H1 (cell line): ENCODE measurements around the gene NHSL2. TPM values are rescaled to one million over a fixed set of nuclear protein-coding genes. Genes with fewer than 3 reads are reported as not detected.
A peak's percentile ranks its signal among the peaks of the same experiment; 100 is the strongest.

Experiments
- CTCF ChIA-PET: fragments of 300-600 bp; sonication (Branson Sonifier 250); formaldehyde crosslinking; loops from one replicate; lab custom pipeline; 2021; ENCODE audit not compliant: partially characterized antibody; lab: Charles Lee
- POLR2A ChIA-PET: fragments of 300-600 bp; sonication (Branson Sonifier 250); formaldehyde crosslinking; loops from one replicate; lab custom pipeline; 2021; ENCODE audit warnings: inconsistent platforms; ENCODE audit not compliant: partially characterized antibody; lab: Charles Lee
- DNase-seq, 2 experiments: peaks; one replicate each; pipeline versions ENCODE4 v3.0.0 to v3.0.0-alpha.2; 2010 to 2022; ENCODE audit warnings: low spot score in 2 of 2, low read depth in 1 of 2, mixed read lengths in 1 of 2
- FAIRE-seq: peaks from 2 replicates; lab custom pipeline; 2011; peaks lifted over from hg19 to GRCh38; lab: Jason Lieb, UNC
- H2AFZ ChIP-seq: 2 replicates; pipeline ENCODE4 v1.8.1; 2012; ENCODE audit warnings: low read length, inconsistent platforms
- H2AK5ac ChIP-seq: 2 replicates; pipeline ENCODE4 v1.6.1; 2013; ENCODE audit warnings: low read depth, low read length
- H2BK120ac ChIP-seq: replicated peaks from 2 replicates; pipeline ENCODE3; 2013; ENCODE audit warnings: low read depth, low read length, inconsistent platforms
- H2BK12ac ChIP-seq: 2 replicates; pipeline ENCODE4 v1.6.1; 2013; ENCODE audit warnings: low read depth, low read length
- H2BK15ac ChIP-seq: 2 replicates; pipeline ENCODE4 v1.6.1; 2013; ENCODE audit warnings: low read length
- H2BK20ac ChIP-seq: 2 replicates; pipeline ENCODE4 v1.6.1; 2013; ENCODE audit warnings: low read length
- H2BK5ac ChIP-seq: 2 replicates; pipeline ENCODE4 v1.6.1; 2013; ENCODE audit warnings: low read depth, low read length
- H3K14ac ChIP-seq: 2 replicates; pipeline ENCODE4 v1.6.1; 2013; ENCODE audit warnings: inconsistent platforms; ENCODE audit not compliant: insufficient read length
- H3K18ac ChIP-seq: 2 replicates; pipeline ENCODE4 v1.6.1; 2013; ENCODE audit warnings: low read length; ENCODE audit errors: extremely low read depth
- H3K23ac ChIP-seq: 2 replicates; pipeline ENCODE4 v1.6.1; 2013; ENCODE audit warnings: inconsistent platforms; ENCODE audit not compliant: insufficient read length
- H3K23me2 ChIP-seq: 2 replicates; pipeline ENCODE4 v1.6.1; 2013; ENCODE audit warnings: low read depth, low read length
- H3K27ac ChIP-seq: 2 replicates; pipeline ENCODE4 v1.6.1; 2011; ENCODE audit warnings: low read depth, low read length, inconsistent platforms
- H3K27me3 ChIP-seq, 4 experiments: replicated peaks in 1 of 4; 1 replicate in 1 of 4; 2 replicates in 3 of 4; pipeline versions ENCODE4 v1.6.1 to v1.8.1; 2011 to 2013; ENCODE audit warnings: low read length in 3 of 4, mild to moderate bottlenecking in 3 of 4, inconsistent platforms in 2 of 4, mixed read lengths in 2 of 4, moderate library complexity in 1 of 4; ENCODE audit not compliant: control insufficient read depth in 3 of 4, insufficient read depth in 3 of 4; ENCODE audit errors: extremely low read depth in 1 of 4
- H3K36me3 ChIP-seq, 4 experiments: 2 replicates each; pipeline versions ENCODE4 v1.6.1 to v1.8.1; 2011 to 2013; ENCODE audit warnings: mild to moderate bottlenecking in 4 of 4, low read length in 3 of 4, moderate library complexity in 2 of 4, control low read depth in 1 of 4, inconsistent platforms in 1 of 4; ENCODE audit not compliant: insufficient read depth in 4 of 4, control insufficient read depth in 2 of 4
- H3K4ac ChIP-seq: replicated peaks from 2 replicates; pipeline ENCODE3; 2013; ENCODE audit warnings: low read length, low read depth, mixed read lengths, inconsistent platforms; ENCODE audit not compliant: insufficient read length
- H3K4me1 ChIP-seq, 4 experiments: replicated peaks in 1 of 4; 1 replicate in 1 of 4; 2 replicates in 3 of 4; pipeline versions ENCODE4 v1.6.1 to v1.8.1; 2011 to 2013; ENCODE audit warnings: low read length in 3 of 4, inconsistent platforms in 2 of 4, mixed read lengths in 1 of 4; ENCODE audit not compliant: insufficient read depth in 4 of 4, control insufficient read depth in 3 of 4
- H3K4me2 ChIP-seq, 2 experiments: 2 replicates each; pipeline versions ENCODE4 v1.6.1 to v1.8.1; 2011 to 2013; ENCODE audit warnings: low read depth in 2 of 2, low read length in 2 of 2, control low read depth in 1 of 2, inconsistent platforms in 1 of 2, mild to moderate bottlenecking in 1 of 2; ENCODE audit not compliant: insufficient read depth in 1 of 2
- H3K4me3 ChIP-seq, 4 experiments: fragments of 200-600, 300-600 bp in 1 of 4; sonication (generic), shearing (Covaris generic), sonication (Bioruptor Twin) in 1 of 4; 2 replicates each; pipeline versions ENCODE4 v1.5.1 to v1.8.1; 2011 to 2016; ENCODE audit warnings: low read length in 4 of 4, low read depth in 3 of 4, control low read depth in 2 of 4, inconsistent platforms in 2 of 4, mild to moderate bottlenecking in 2 of 4, mixed read lengths in 1 of 4, moderate library complexity in 1 of 4; ENCODE audit not compliant: insufficient read depth in 2 of 4; ENCODE audit errors: extremely low read depth in 1 of 4
- H3K56ac ChIP-seq: replicated peaks from 2 replicates; pipeline ENCODE3; 2013; ENCODE audit warnings: low read depth, mild to moderate bottlenecking, mixed read lengths, low read length, inconsistent platforms; ENCODE audit not compliant: insufficient read length
- H3K79me1 ChIP-seq: 2 replicates; pipeline ENCODE4 v1.6.1; 2013; ENCODE audit warnings: low read depth, low read length, control low read depth
- H3K79me2 ChIP-seq, 2 experiments: 2 replicates each; pipeline versions ENCODE4 v1.6.1 to v1.8.1; 2012 to 2013; ENCODE audit warnings: low read length in 2 of 2, mild to moderate bottlenecking in 2 of 2, inconsistent platforms in 1 of 2; ENCODE audit not compliant: insufficient read depth in 2 of 2, control insufficient read depth in 1 of 2
- H3K9ac ChIP-seq, 4 experiments: replicated peaks in 1 of 4; 1 replicate in 1 of 4; 2 replicates in 3 of 4; pipeline versions ENCODE4 v1.6.1 to v1.8.1; 2011 to 2013; ENCODE audit warnings: low read depth in 3 of 4, low read length in 3 of 4, control low read depth in 2 of 4, mild to moderate bottlenecking in 2 of 4, moderate library complexity in 2 of 4, inconsistent platforms in 1 of 4; ENCODE audit errors: extremely low read depth in 1 of 4
- H3K9me3 ChIP-seq, 2 experiments: 2 replicates each; pipeline versions ENCODE4 v1.6.1 to v1.8.1; 2012 to 2013; ENCODE audit warnings: mild to moderate bottlenecking in 2 of 2, moderate library complexity in 2 of 2, control low read depth in 1 of 2, inconsistent platforms in 1 of 2, low read depth in 1 of 2, low read length in 1 of 2, mixed read lengths in 1 of 2; ENCODE audit not compliant: insufficient read depth in 2 of 2
- H4K20me1 ChIP-seq, 2 experiments: replicated peaks in 1 of 2; 2 replicates each; pipeline versions ENCODE3 to v1.8.1; 2011 to 2013; ENCODE audit warnings: inconsistent platforms in 2 of 2, low read length in 2 of 2, mild to moderate bottlenecking in 1 of 2; ENCODE audit not compliant: insufficient read depth in 2 of 2, control insufficient read depth in 1 of 2
- H4K5ac ChIP-seq: 2 replicates; pipeline ENCODE4 v1.6.1; 2013; ENCODE audit warnings: low read length, low read depth, mixed read lengths, inconsistent platforms; ENCODE audit not compliant: insufficient read length
- H4K8ac ChIP-seq: 2 replicates; pipeline ENCODE4 v1.8.0; 2013; ENCODE audit warnings: mild to moderate bottlenecking, moderate library complexity, low read length, inconsistent platforms; ENCODE audit not compliant: insufficient read depth; ENCODE audit errors: extremely low read depth
- H4K91ac ChIP-seq: replicated peaks from 2 replicates; pipeline ENCODE3; 2013; ENCODE audit warnings: low read length, mixed read lengths, inconsistent platforms; ENCODE audit not compliant: insufficient read length
- BACH1 ChIP-seq: IDR thresholded peaks from 2 replicates; pipeline ENCODE4 v1.6.1; 2012; ENCODE audit warnings: low read length, improper control_type of control experiment
- HDAC2 ChIP-seq, 2 experiments: fragments of 300-600 bp in 1 of 2; sonication (generic) in 1 of 2; IDR thresholded peaks; 2 replicates each; pipeline ENCODE4 v1.6.1; 2011 to 2012; ENCODE audit warnings: low read depth in 2 of 2, low read length in 2 of 2, mild to moderate bottlenecking in 2 of 2, moderate library complexity in 2 of 2, borderline replicate concordance in 1 of 2, inconsistent platforms in 1 of 2
- KDM5A ChIP-seq: fragments of 200-600 bp; IDR thresholded peaks from 2 replicates; pipeline ENCODE4 v1.7.1; 2012; ENCODE audit warnings: mild to moderate bottlenecking, low read length, inconsistent platforms, mixed read lengths
- NRF1 ChIP-seq: IDR thresholded peaks from 2 replicates; pipeline ENCODE4 v1.6.1; 2011; ENCODE audit warnings: mild to moderate bottlenecking, low read depth, low read length, improper control_type of control experiment
- RNF2 ChIP-seq: fragments of 200-900, 300-1000 bp; sonication (generic); IDR thresholded peaks from 2 replicates; pipeline ENCODE4 v1.7.1; 2016; ENCODE audit warnings: borderline replicate concordance, low read depth, mild to moderate bottlenecking, antibody characterized with exemption, low read length; ENCODE audit not compliant: poor library complexity, severe bottlenecking; ENCODE audit errors: missing control alignments
- WGBS, 2 experiments: shearing (Covaris generic) in 1 of 2; methylation state at CpG; one replicate each; pipeline versions ENCODE4 v1.1.6 to v1.1.7; 2013 to 2015; ENCODE audit warnings: low lambda C conversion rate in 2 of 2, mixed read lengths in 2 of 2, inconsistent platforms in 1 of 2, low coverage in 1 of 2, missing lambda C conversion rate in 1 of 2; ENCODE audit not compliant: insufficient replicate concordance in 2 of 2, insufficient coverage in 1 of 2, insufficient read length in 1 of 2; ENCODE audit errors: extremely low coverage in 1 of 2, missing lambda C conversion rate in 1 of 2; 5-methylcytosine and 5-hydroxymethylcytosine counted together
- polyA plus RNA-seq, 7 experiments: library from polyadenylated mRNA; depleted of rRNA in 3 of 7; stranded (reverse) in 5 of 7; unstranded in 2 of 7; fragments of >200 nt in 5 of 7; fragments of 200-250 nt in 2 of 7; gene quantifications; 1 replicate in 5 of 7; 2 replicates in 1 of 7; 4 replicates in 1 of 7; pipeline versions ENCODE4 v1.2.1 to v1.2.3, GENCODE V29; 2011 to 2013; ENCODE audit warnings: missing spikeins in 2 of 7, mixed read lengths in 2 of 7
- total RNA-seq: library from RNA; stranded (reverse); fragmentation: NEBNext Ultra II Directional; extraction: Animal tissue kit (Norgen Biotek cat#: 25700); gene quantifications from 2 replicates; pipeline ENCODE4 v1.2.1, GENCODE V29; 2021

NHSL2 gene
- total and polyA plus RNA-seq, 2 of the 8 experiments (the other 6 are each of a cell fraction or from before 2014, with no cell fraction given), result 3.7 to 7.2 TPM

DNA sequence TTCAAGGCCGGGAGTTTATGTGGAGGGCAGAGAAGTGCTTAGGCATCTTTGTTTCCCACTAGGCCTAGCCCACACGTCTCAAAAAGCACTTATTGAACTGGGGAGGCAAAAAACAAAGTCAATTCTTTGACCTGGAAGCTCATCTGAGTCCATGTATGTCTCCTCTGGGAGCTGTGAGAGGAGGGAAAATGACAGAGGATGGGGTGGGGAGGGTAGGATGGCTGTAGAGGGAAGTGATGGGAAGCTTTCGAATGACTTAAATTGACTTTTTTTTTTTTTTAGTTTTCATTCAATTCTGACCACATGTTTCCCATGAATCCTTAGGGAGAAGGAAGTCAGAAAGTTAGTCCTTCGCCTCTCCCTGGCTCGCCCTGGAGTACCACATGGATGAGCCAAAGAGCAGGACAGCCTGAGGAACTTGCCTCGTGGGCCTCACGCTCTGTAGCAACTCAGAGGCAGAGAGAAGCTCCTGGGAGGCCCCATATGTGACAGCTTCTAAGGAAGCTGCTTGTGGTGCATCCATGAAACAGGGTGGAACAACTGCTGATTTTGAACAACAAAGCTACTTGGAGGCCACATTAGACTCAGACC lies 45.0 kb downstream of the NHSL2 start:
- Histone ChIP-seq H3K9ac (no peak overlapping the region), H3K9me3 (no peaks in the 10 kb centered on the region), H3K27me3 (no peaks in the 10 kb centered on the region), H2BK5ac (peak overlapping the region; percentile 71; the same call in 1 of the 2 replicates), H3K4me2 (0 out of 4 replicates have a peak overlapping the region, but pooled peaks of 1 of the 2 experiments have one; percentile 10), H3K23me2 (no peaks in the 10 kb centered on the region), H2BK15ac (no peak overlapping the region), H2BK20ac (no peak overlapping the region; the same call in 1 of the 2 replicates), H3K23ac (no peak overlapping the region), H2AK5ac (peak overlapping the region; percentile 82; the same call in 1 of the 2 replicates), H3K36me3 (no peaks in the 10 kb centered on the region), H4K5ac (no peak overlapping the region), H3K79me2 (peaks cover 0 to 22% of the 10 kb centered on the region in 2 experiments; a peak in 2 of 4 replicates), H4K20me1 (no peaks in the 10 kb centered on the region), H4K91ac (peak overlapping the region; percentile 37), H3K56ac (no peak overlapping the region), H3K79me1 (no peaks in the 10 kb centered on the region), H2BK120ac (no peak overlapping the region), H3K18ac (no peak overlapping the region), H3K4me3 (no peak overlapping the region), H4K8ac (no peak overlapping the region), H2AFZ (no peak overlapping the region), H3K14ac (no peak overlapping the region), H3K27ac (no peak overlapping the region), H2BK12ac (0 out of 2 replicates have a peak overlapping the region, but pooled peaks have one; percentile 75), H3K4me1 (peaks cover 13 to 32% (median 28%) of the 10 kb centered on the region in 4 experiments), H3K4ac (no peak overlapping the region)
- TF ChIP-seq KDM5A, result no peak
- TF ChIP-seq NRF1, result no peak
- no peak for TF ChIP-seq BACH1
- no peak for TF ChIP-seq HDAC2 (IDR thresholded peaks at IDR 0.05; ENCODE audit: borderline replicate concordance in 1 of 2, low read depth in 2 of 2, low read length in 2 of 2)
- no peak for TF ChIP-seq RNF2
- no peak for DNase-seq
- POLR2A ChIA-PET, result interaction anchor here (1.8 to 2.9 kb wide), 4 partner anchors 9 to 48 kb away, joined by 4 to 16 read pairs (median 7); partner anchors contain the start of gene NHSL2
- FAIRE-seq, result no peak
- CTCF ChIA-PET, result interaction anchor here (0.7 to 2.4 kb wide), 8 partner anchors 17 to 46 kb away, joined by 3 to 10 read pairs (median 4); partner anchors contain the start of gene NHSL2
- 92% methylated on average over 4 of the region's 7 CpGs; no CpG with 5 or more reads in 1 of the 2 experiments for WGBS, 2 experiments
